ENCODE measurements around the gene HHATL. TPM values are rescaled to one million over a fixed set of nuclear protein-coding genes. Genes with fewer than 3 reads are reported as not detected.

The HHATL gene
- total RNA-seq, 2 experiments from 2014 or later, result not detected

- no peaks in the 10 kb centered on the region for H3K9me3 Mint-ChIP-seq
Measured at GRCh38 chr3:42712688-42713372, 10.2 kb upstream of the HHATL start.

GRCh38 chr3:42712344-42712648, 9.7 kb upstream of the HHATL start:
- no peaks in the 10 kb centered on the region for H3K9me3 Mint-ChIP-seq
- POLR2A ChIA-PET, result no interaction called here
- H3K4me3 Mint-ChIP-seq, result no peak overlapping the region
- no peaks in the 10 kb centered on the region for H3K4me1 Mint-ChIP-seq
- H3K36me3 Mint-ChIP-seq, result no peaks in the 10 kb centered on the region
- H3K27ac Mint-ChIP-seq, result no peak overlapping the region
- DNase-seq, result no peak
- no peak for ATAC-seq (ENCODE audit: low read depth)
- H3K27me3 Mint-ChIP-seq, result peaks cover 10% of the 10 kb centered on the region

More at GRCh38 chr3:42712688-42713372, 10.2 kb upstream of the HHATL start:
- H3K4me1 Mint-ChIP-seq, result no peaks in the 10 kb centered on the region
- no peaks in the 10 kb centered on the region for H3K36me3 Mint-ChIP-seq
- no peak overlapping the region for H3K27ac Mint-ChIP-seq
- H3K4me3 Mint-ChIP-seq, result no peak overlapping the region
- no peak for ATAC-seq (ENCODE audit: low read depth)
- peaks cover 12% of the 10 kb centered on the region for H3K27me3 Mint-ChIP-seq
- peak; percentile 14 for DNase-seq
- POLR2A ChIA-PET, result no interaction called here

DNA sequence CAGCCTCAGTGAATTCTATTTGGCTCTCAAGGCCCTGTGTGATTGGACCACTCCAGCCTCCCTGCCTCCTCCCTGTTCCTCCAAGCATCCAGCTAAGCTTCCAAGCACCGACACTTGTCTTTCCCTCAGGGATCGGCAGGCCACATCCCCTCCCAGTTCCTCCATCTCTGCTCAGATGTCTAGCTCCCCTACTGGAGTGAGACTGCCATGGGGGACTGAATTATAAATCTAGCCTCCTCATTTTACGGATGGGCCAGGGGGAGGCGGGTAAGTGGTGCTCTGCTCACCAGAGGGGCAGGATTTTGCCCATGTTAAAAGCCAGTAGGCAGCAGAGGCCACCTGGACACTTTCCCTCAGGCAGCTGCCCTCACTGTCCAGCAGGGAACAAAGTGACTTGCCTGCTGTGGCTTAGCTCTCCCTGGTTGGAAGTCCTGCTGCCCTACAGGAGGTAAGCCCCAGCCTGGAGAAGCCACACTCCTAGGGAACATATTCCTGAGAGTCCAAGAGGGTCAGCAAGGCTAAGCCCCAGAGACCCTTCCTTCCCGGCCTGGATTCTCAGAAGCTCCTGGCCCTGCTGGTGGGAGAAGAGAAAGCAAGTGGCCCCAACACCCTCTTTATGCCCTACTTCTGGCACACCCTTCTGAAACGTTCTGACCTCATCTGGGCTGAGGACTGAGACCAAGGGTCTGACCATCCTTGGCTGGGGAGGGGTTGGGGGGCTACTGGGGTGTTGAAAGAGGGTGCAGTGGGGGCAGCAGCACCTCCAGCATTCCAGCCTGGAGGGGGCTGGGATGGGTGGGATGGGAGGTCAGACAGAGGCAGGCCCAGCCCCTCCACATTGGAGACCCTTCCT, 9.1 kb upstream of the HHATL start:
- no peaks in the 10 kb centered on the region for H3K36me3 Mint-ChIP-seq
- ATAC-seq (ENCODE audit: low read depth) (no peak), DNase-seq (peak; percentile 14)
- no peaks in the 10 kb centered on the region for H3K9me3 Mint-ChIP-seq
- H3K27ac Mint-ChIP-seq, result no peak overlapping the region
- POLR2A ChIA-PET, result interaction anchor here (0.6 kb wide), 1 partner anchor 552 kb away, joined by 5 read pairs; no protein-coding TSS in a partner anchor
- H3K4me3 Mint-ChIP-seq, result no peak overlapping the region
- peaks cover 7% of the 10 kb centered on the region for H3K27me3 Mint-ChIP-seq
- H3K4me1 Mint-ChIP-seq, result no peaks in the 10 kb centered on the region

DNA sequence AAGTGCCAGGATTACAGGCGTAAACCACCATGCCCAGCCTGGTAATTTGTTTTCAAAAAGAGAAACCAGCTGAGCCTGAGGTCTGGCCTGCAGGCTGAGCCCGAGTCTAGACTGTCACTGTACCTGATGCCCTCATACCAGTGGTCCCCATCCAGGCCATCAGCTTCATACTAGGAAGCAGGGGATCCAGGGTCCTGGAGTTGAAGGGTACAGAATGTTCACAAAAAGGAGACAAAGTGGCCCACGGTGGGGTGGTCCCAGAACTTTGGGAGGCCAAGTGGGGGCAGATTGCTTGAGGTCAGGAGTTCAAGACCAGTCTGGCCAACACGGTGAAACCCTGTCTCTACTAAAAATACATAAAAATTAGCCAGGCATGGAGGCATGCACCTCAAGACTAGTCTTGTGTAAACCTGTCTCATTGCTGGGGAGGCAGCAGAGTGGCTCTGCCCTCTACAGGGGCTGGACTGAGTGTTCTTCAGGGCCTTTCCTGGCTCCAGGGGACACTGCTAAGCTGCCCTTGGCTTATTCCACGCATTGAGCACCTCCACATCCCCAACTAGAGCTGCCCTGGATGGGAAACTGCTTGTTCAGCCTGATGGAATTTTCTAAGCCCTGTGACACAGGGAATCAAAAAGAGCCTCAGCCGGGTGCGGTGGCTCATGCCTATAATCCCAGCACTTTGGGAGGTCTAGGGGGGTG, 7.9 kb upstream of the HHATL start:
- H3K4me1 Mint-ChIP-seq, result no peaks in the 10 kb centered on the region
- no peak overlapping the region for H3K4me3 Mint-ChIP-seq
- no peak overlapping the region for H3K27ac Mint-ChIP-seq
- POLR2A ChIA-PET, result no interaction called here
- H3K36me3 Mint-ChIP-seq, result no peaks in the 10 kb centered on the region
- ATAC-seq (ENCODE audit: low read depth), result no peak
- peaks cover 2% of the 10 kb centered on the region for H3K27me3 Mint-ChIP-seq
- peak; percentile 15 for DNase-seq
- H3K9me3 Mint-ChIP-seq, result no peaks in the 10 kb centered on the region

DNA sequence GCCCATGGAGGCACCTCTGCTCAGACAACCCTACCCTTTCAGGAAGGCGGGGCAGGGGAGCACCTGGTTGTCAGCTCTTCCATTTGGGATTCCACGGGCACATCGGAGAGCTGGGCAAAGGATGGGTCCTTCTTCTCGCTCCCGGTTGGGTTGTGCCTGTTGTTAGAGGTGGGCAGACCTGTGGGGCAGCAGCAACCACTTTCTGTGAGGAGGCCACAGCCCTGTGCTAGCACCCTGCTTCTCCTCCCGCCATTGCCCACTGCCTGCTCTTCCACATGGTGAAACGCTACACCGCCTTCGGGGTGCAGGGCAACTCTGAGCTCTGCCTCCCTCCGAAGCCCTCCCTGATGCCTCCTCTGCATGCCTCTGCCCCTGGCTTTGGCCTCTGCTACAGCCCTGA, 7.0 kb upstream of the HHATL start:
- Mint-ChIP-seq H3K27ac (no peak overlapping the region), H3K4me1 (no peaks in the 10 kb centered on the region), H3K4me3 (no peak overlapping the region), H3K27me3 (peaks cover 2% of the 10 kb centered on the region), H3K36me3 (no peaks in the 10 kb centered on the region), H3K9me3 (no peaks in the 10 kb centered on the region)
- ATAC-seq (ENCODE audit: low read depth), result no peak
- DNase-seq, result no peak
- POLR2A ChIA-PET, result no interaction called here

GRCh38 chr3:42708611-42709151, 6.1 kb upstream of the HHATL start:
- H3K27me3 Mint-ChIP-seq, result peaks cover 2% of the 10 kb centered on the region
- POLR2A ChIA-PET, result no interaction called here
- no peaks in the 10 kb centered on the region for H3K4me1 Mint-ChIP-seq
- no peaks in the 10 kb centered on the region for H3K9me3 Mint-ChIP-seq
- DNase-seq (peak; percentile 11), ATAC-seq (ENCODE audit: low read depth) (no peak)
- no peak overlapping the region for H3K4me3 Mint-ChIP-seq
- H3K36me3 Mint-ChIP-seq, result no peaks in the 10 kb centered on the region
- H3K27ac Mint-ChIP-seq, result no peak overlapping the region

DNA sequence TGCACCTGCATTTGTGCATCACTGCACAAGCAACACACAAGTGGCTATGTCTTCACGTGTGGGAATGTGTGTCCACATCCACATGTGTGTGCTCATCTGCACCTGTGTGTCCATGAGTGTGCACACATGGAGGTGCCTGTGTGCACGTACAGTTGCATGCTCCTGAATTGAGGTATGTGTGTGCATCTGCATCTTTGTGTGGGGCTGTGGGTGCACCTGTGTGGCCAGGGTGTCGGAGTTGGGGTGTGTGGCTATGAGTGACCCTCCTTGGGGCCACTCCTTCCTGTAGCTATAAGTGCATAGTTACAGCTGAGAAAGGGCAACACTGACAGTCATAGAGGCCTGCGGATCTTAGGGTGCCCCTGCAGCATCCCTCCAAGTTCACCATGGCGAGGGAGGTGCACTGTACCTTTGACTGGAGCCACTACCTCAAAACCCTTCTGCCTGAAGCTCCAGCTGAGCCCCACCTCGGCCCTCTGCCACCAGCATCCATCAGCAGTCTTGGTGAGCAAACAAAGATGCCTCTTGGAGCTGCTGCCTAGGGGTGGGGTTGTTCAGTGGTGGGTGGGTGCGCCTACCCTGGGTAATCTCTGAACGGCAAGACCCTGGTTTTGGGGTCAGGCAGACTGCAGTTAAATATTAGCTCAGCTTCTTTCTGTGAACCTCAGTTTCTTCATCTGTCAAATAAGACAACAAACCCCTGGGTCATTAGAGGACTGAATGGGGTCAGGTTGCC, 5.2 kb upstream of the HHATL start:
- POLR2A ChIA-PET, result no interaction called here
- H3K36me3 Mint-ChIP-seq, result no peaks in the 10 kb centered on the region
- H3K4me3 Mint-ChIP-seq, result no peak overlapping the region
- ATAC-seq (ENCODE audit: low read depth), result no peak
- DNase-seq, result peak; percentile 12
- no peaks in the 10 kb centered on the region for H3K4me1 Mint-ChIP-seq
- H3K27ac Mint-ChIP-seq, result no peak overlapping the region
- peaks cover 2% of the 10 kb centered on the region for H3K27me3 Mint-ChIP-seq
- H3K9me3 Mint-ChIP-seq, result no peaks in the 10 kb centered on the region

- DNase-seq (peak; percentile 17), ATAC-seq (ENCODE audit: low read depth) (no peak)
- peaks cover 2% of the 10 kb centered on the region for H3K27me3 Mint-ChIP-seq
- no peak overlapping the region for H3K27ac Mint-ChIP-seq
- no peaks in the 10 kb centered on the region for H3K36me3 Mint-ChIP-seq
- POLR2A ChIA-PET, result no interaction called here
- H3K9me3 Mint-ChIP-seq, result no peaks in the 10 kb centered on the region
- H3K4me1 Mint-ChIP-seq, result no peaks in the 10 kb centered on the region
- H3K4me3 Mint-ChIP-seq, result no peak overlapping the region
Measured at GRCh38 chr3:42706721-42707619, 4.4 kb upstream of the HHATL start.

GRCh38 chr3:42705962-42706585, 3.5 kb upstream of the HHATL start:
- DNase-seq, result no peak

DNA sequence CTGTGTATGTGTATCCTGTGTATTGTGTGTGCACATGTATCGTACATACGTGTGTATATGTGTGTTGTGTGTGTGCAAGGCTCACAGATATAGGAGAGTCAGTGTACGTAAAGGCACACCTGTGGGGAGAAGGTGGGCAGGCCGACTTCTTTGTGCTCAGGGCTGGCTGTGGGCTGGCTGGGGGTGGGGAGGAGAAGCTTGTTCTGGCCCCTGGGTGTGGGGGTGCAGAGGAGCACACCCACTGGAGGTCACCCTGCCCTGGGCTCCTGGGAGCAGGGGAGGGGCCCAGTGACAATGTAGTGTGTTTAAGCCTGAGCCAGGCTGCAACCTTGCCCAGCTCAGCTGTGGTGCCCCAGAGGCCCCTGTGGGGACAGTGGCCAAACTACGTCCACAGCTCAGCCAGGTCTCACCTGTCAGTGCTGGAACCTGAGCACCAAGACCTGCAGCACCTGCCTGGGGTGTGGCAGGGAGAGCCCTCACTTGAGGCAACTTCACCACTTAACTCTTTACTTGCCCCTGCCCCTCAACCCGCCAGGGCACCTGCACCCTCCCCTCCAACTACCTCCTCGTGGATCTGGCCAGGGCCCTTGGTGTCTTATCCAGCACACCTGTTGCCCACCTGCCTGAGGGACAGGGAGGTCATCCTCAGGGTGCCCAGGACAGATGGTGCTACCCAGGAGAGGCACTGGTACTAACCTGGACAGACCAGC, 2.6 kb upstream of the HHATL start:
- no peaks in the 10 kb centered on the region for H3K36me3 Mint-ChIP-seq
- no peak for ATAC-seq (ENCODE audit: low read depth)
- no peak overlapping the region for H3K27ac Mint-ChIP-seq
- no peak overlapping the region for H3K4me3 Mint-ChIP-seq
- H3K9me3 Mint-ChIP-seq, result no peaks in the 10 kb centered on the region
- no peaks in the 10 kb centered on the region for H3K27me3 Mint-ChIP-seq
- POLR2A ChIA-PET, result no interaction called here
- DNase-seq, result no peak
- H3K4me1 Mint-ChIP-seq, result peaks cover 5% of the 10 kb centered on the region

More at GRCh38 chr3:42705962-42706585, 3.5 kb upstream of the HHATL start:
- ATAC-seq (ENCODE audit: low read depth), result no peak
- H3K27ac Mint-ChIP-seq, result no peak overlapping the region
- no peaks in the 10 kb centered on the region for H3K36me3 Mint-ChIP-seq
- peaks cover 2% of the 10 kb centered on the region for H3K27me3 Mint-ChIP-seq
- no peaks in the 10 kb centered on the region for H3K9me3 Mint-ChIP-seq
- H3K4me3 Mint-ChIP-seq, result no peak overlapping the region
- POLR2A ChIA-PET, result no interaction called here
- H3K4me1 Mint-ChIP-seq, result peaks cover 3% of the 10 kb centered on the region

DNA sequence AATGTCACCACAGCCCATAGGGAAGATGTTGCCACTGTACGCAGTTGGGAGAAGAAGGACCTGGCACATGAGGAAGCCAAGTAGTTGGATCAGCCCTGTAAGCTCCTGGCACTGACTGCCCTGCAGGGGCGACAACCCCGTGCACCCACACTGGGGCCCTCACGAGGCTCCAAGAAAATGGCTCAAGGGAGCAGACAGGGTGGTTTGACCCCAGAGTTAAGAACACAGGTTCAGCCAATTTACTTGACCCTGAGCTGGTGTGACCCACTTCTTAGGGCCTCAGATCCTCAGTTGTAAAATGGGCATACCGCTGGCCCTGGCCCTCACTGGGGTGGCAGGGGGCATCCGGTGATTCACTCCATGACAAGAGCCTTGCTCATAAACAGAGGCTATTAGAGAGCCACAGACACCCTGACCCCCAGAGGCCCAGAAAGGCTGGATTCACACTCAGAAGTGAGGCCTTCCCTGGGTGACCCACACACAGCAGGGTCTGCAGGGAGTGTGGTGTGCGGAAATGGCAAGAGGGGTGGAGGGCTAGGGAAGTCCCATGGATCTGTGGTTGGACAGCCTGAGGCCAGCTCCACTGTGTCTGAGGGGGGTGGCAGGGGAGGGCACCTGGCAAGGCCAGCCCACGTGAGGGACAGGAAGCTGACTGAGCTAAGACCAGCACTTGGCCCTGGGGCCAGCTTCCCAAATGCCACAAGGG, 1.7 kb upstream of the HHATL start:
- Mint-ChIP-seq H3K4me3 (no peak overlapping the region), H3K27ac (no peak overlapping the region), H3K27me3 (no peaks in the 10 kb centered on the region), H3K4me1 (peaks cover 10% of the 10 kb centered on the region), H3K9me3 (no peaks in the 10 kb centered on the region), H3K36me3 (no peaks in the 10 kb centered on the region)
- no peak for ATAC-seq (ENCODE audit: low read depth)
- DNase-seq, result no peak
- POLR2A ChIA-PET, result no interaction called here

Measured in activated naive CD8-positive, alpha-beta T cell treated with anti-CD3 and anti-CD28 coated beads, Interleukin-2, amount 10 ng/mL, durations not matched to agents 7 days and 5 days (primary cell).